NCI-H748 (cell line): Measurements from ENCODE around the gene SDCCAG8.

ENCODE experiments used
- DNase-seq: peaks from one replicate; lab custom pipeline; 2025; ENCODE audit not compliant: unreplicated experiment; lab: John Stamatoyannopoulos, UW

SDCCAG8 gene

DNA sequence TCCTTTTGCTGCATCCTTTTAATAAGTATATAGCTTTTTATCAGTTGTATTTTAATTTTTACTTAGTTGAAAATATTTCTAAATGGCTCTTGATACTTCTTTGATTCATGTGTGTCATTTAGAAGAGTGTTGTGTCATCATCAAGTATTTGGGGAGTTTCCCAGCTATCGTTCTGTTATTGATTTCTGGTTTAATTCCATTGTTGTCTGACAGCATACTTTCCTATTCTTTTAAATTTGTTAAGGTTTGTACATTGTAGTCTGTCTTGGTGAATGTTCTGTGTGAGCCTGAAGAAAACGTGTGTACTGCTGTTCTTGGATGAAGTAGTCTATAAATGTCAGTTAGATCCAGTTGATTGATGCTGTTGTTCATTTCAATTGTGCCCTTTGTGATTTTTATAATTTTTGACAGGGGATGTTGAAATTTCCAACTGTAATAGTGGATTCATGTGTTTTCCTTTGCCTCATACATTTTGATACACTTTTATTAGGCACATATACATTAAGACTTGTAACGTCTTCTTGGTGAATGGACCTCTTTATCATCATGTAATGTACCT, 24.8 kb downstream of the SDCCAG8 start:
- no peak for DNase-seq

DNA sequence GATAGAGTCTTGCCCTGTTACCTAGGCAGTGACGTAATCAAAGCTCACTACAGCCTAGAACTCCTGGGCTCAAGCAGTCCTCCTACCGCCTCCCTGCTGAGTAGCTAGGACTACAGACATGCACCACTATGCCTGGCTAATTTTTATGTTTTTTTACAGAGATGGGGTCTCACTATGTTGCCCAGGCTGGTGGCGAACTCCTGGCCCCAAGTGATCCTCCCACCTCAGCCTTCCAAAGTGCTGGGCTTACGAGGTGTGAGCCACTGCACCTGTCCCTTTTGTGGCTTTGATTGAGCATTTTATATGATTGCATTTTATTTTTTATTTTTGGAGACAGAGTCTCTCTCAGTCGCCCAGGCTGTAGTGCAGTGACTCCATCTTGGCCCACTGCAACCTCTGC, 25.8 kb downstream of the SDCCAG8 start:
- DNase-seq: no peak

DNA sequence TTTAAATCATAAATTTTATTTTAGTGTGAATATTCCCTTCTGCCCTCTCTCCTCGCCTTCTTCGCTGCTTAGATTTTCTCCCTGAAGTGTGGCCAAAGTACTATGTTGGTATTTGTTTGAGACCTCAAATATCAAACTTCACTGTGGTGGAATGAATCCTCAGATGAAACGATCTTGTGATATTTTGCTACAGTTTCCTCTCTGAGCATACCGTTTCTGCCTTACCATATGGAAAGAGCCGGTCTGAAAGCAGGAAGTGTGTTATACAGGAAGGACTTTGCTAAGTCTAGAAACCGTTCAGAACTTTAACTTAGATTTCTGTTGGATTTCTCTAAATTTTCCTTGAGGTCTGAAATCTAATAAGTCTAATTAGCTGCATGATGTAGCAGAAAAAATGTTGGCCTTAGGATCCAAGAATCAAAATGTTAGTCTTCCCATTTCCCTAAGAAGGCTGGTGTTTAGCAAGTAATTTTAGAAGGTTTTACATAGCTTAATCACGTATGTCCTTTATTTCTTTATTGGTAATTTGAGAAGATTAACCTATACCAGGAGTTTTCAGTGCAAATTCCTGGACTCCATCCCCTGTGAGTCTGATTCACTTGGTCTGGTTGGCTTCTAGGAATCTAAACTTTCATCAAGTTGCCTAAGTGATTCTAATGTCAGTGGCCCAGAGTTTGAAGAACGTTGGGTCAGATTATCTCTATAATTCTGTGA, 30.7 kb downstream of the SDCCAG8 start:
- DNase-seq: no peak

DNA sequence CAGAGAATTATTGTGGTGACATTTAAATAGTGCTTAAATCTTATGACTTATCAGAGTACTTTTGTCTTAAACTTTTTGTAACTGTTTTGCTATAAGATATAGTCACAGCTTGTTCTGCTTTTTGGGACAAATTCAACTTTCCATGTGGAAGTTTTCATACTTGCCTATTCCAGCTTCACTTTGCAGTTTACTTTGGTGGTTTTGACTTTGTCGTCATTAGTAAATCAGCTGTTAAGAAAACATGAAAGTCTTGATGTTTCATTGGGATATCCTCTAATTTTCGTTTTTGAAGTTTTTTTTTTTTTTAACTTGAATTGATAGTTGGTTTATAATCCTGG, 31.3 kb downstream of the SDCCAG8 start:
- DNase-seq: no peak

DNA sequence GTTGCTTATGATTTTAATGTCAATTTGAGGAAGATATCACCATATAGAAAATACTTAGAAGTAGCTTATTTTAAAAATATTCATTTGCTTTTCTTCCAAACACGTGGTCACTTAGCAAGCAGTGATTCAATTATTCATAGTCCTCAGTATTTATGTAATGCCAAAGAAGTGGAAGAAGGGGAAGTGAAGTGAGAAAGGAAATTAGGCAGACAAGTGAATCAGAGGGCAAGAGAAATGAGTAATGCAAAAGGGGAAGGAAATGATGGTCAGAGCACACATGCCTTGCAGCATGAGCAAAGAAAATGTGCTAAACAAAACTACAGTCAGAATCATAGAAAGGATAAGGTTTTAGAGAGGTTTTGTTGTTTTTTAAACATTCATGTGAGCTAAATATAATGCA, 31.8 kb downstream of the SDCCAG8 start:
- no peak for DNase-seq

DNA sequence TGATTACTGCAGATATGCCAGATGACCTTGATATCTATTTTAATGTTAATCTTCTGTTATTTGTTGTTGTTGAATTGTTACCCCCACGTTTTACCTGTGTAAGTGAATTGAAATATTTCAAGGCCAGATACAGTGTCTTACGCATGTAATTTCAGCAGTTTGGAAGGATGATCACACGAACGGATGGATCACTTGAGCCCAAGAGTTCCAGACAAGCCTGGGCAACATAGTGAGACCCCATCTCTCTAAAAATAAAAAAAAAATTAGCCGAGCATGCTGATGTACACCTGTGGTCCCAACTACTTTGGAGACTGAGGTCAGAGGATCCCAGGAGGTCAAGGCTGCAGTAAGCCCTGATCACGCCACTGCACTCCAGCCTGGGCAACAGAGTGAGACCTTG, 32.2 kb downstream of the SDCCAG8 start:
- DNase-seq: no peak

DNA sequence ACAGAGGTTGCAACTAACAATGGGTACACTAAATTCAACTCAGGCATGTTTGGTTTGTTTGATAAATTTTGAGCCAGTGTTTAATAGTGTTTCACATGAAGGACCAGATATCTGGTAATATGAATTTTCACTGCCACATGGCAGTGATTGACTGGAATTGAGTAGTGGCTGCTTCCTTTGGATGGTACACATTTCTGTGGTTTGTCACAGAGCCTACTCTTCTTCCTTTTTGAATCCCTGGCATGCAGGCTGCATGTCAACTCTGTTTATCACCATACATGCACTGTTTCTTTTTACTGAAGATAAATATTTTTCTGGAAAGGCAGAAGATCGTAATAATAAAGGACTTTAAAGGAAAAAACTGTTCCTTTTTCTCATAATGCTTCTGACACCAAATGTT, 35.5 kb downstream of the SDCCAG8 start:
- no peak for DNase-seq

DNA sequence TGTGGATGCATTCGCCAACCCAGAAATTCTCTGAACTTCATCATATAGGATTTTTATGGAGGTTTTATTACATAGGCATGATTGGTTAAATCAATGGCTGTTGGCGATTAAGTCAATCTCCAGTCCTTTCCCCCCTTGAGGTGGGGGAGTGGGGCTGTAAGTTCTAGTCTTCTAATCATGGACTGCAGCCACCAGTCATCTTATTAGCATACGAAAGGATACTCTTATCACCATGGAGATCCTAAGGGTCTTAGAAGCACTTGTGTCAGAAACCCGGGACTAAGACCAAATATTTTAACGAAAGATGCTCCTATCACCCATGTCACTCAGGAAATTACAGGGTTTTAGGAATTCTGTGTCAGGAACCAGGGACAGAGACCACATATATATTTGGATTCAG, 36.3 kb downstream of the SDCCAG8 start:
- no peak for DNase-seq

DNA sequence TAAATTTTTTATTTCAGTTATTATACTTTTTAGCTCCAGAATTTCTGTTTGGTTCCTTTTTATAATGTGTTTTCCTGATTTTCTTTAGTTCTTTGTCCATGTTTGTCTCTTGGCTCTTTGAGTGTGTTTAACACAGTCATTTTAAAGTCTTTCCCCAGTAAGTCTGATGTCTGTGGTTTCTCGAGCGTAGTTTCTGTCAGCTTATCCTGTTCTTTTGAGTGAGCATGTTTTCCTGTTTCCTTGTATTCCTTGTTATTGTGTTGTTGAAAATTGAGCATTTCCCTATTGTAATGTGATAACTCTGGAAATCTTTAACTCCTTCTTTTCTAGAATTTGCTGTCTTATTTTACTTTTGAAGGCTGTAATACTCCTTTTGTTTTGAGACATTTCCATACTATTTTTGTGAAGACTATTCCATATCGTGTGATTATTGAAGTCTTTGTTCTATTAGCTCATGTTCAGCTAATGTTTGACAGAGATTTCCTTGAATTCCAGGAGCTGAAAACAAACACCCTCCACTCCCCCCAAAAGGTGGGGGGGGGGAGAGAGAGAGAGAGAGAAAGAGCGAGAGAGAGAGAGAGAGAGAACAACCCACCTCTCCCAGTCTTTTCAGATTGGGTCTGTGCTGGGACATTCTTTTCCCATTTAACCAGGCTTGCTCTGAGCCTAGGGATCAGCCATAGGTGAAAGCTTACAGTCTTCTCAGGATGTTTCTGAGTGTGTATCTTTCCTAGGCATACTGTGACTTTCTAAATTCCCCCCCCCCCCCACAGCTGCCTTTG, 38.3 kb downstream of the SDCCAG8 start:
- no peak for DNase-seq

DNA sequence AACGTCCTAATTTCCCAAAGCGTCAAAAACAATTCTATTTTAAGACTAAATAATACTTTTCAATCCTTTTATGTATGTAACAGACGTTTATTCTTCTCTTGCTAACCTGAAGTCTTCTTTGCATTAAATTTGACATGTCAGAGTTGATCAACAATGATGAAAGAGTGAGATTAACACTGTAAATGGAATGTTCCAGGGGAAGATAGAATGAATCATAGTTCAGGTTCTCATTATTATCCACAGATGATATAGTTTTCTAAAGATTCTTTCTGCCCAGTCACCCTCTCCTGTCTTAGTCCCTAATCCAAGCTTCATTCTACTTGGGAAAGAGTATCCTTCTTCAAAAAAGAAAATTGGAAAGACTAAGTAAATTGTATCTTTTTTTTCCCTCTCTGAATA, 38.9 kb downstream of the SDCCAG8 start:
- DNase-seq: no peak

DNA sequence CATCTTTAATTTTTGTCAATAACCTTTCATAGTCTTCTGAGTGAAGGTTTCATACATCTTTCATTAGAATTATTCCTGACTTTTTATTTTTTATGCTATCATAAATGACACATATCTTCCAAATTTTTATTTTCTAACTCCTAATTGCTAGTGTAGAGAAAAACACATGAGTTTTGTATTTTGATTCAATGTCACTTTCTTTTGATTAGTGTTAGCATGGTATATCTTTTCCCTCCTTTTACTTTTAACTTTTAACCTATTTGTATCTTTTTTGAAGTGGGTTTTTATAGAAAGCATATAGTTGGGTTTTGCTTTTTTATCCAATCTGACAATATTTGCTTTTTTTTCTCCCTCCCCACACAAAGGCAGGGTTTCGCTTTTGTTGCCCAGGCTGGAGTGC, 43.2 kb downstream of the SDCCAG8 start:
- DNase-seq: no peak

DNA sequence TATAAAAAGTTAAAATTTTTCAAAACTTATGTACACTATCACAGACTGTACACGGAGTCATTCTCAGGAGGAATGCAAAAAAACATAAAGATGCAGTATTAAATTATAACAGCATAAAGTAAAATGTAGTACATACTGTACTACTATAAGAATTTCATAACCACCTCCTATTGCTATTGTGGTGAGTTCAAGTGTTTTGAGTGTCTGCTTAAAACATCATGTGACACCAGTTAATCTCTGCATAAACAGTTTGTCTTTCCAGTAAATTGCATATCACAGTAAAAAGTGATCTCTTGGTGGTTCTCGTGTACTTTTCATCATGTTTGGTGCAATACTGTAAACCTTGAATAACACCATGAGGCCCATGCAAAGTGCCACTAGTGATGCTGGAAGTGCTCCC, 45.2 kb downstream of the SDCCAG8 start:
- DNase-seq: no peak

DNA sequence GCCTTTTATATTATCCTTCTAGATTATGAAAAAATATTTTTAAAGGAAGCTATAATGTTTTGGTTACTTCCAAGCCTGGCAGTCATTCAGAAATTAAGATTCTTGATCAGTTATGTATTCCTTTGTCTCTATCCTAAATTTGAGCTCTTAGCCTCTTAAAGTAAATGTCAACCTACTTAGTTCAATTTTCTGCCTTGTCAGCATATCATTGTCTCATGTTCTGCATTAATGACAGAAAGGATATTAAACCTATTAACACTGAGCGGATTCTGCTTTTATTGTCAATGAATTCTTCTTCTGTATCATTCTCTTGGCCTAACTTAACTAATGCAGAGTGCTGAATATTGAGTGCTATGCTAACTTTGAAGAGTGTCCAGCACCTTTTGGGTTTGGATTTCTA, 56.0 kb downstream of the SDCCAG8 start:
- DNase-seq: no peak

DNA sequence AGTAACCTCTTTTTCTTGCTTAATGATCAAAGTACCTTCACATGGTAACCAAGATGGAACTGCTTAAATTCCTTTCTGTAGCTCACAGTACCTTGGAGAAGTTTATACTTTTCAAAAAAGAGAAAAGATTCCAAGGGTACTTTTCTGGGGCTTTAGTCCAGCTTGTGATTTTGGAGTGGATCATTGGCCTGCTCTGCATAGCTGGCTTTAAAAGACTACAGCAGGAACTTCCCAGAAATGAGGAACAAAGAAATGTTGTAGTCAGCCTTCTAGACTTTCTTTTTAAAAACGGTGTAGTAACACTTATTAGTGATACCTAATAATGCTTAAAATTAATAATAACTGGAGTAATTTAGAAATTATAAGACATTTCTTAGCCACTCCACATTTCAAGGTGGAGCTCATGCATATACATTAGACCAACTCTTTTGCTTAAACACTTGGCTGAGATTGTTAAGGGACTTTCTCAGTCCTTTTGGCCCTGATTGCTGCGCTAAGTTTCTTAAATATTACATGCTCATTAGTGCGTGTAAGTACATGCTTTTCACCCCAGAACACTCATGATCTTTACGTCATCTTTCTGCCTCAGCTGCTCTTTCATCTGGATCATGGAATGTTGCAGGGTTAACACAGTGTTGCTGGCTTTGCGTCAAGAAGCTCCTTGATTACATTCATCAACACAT, 57.3 kb downstream of the SDCCAG8 start:
- DNase-seq: no peak

DNA sequence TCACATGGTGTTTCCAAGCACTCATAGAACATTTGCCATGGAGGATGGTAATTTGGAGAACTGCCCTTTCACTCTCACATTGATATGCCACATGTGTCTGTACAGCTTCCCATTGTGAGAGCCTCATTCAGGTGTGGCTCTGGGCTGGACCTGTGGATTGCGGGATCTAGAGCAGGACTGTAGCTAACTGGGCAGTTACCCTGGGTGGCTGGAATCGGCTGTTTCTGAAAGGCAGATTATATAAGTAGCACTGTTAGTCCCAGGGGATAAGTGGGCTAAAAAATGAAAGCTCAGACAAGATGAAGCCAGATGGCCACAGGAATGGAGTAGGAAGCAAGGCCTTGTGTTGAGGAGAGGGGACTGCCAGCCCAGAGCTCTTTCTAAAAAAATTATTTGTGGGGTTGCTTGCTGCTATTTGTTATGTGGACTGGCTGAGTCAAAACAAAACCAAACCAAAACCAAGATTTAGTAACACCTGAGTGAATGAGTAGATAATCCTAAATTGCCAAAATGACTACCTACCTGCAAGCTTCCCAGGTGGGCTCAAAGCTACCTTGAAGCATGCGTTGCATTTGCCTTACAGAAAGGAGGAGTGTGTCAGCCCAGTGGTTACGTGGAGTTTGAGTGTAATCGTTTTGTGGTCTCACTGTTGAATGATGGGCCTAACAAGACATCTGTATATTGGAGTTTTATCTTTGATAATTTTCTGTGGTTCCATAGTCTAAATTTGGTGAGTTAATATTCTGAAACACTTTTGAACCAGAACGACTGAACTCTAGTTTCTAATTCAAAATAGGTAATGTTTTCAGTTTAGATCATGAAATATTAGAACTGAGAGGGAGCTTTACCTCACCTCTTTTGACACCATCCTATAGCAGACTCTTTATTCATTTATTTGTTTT, 58.0 kb downstream of the SDCCAG8 start:
- DNase-seq: no peak

DNA sequence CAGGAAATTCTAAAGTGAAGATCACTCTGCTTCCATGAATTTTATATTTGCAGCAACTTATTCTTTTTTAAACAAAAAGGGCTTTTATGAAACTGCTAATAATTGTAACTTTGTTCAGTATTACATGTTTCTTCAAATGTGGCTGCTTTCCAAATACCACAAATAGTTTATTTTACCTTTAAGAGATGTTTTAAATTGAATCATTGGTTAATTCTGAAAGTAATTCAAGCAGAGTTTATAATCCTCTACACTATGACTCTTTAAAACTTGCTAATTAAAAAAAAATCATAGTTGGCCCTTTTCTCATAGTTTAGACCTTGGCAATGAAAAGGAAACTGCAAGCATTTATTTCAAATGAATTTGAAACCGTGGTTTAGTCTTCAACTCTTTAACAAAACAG, 59.6 kb downstream of the SDCCAG8 start:
- no peak for DNase-seq

DNA sequence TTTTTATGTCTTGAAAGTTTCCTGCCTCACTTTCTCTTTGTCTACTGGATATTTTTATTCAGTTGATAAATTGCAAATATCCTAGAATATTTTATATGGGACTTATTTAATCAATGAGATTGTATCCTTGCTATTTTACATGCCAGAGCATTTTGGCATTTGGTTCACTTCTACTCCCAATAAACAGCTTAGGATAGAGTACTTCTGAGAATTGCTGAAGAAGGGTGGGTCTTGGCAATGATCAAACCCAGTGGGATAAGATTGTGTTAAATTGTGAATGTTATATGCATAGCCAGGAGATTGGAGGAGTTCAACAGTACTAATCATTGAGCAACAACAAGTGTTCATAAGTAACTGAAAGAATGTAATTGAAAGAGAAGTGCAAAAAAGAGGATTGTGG, 60.1 kb downstream of the SDCCAG8 start:
- DNase-seq: no peak

DNA sequence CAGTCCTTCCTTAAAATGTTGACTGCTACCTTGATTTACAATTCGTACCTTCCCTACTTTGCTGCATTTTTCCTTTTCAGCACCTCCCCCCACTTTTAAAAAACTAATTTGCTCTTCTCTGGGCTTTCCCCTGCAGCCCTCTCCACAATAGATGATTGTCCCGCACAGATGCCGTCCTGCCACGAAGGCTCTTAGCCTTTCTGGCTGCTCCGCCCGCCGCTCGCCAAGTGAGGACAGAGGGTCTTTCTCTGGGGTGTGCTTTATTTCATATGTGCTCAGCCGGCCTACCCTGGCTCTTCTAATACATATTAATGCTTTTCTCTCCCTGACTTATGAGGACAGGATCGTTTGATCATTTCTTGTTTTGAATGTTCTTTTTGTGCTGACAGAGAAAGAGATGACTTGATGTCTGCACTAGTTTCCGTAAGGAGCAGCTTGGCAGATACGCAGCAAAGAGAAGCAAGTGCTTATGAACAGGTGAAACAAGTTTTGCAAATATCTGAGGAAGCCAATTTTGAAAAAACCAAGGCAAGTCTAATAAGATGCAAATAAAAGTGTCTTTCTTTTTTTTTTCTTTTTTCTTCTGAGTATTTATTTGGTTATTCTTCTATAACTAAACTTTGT, 60.6 kb downstream of the SDCCAG8 start:
- DNase-seq: no peak

DNA sequence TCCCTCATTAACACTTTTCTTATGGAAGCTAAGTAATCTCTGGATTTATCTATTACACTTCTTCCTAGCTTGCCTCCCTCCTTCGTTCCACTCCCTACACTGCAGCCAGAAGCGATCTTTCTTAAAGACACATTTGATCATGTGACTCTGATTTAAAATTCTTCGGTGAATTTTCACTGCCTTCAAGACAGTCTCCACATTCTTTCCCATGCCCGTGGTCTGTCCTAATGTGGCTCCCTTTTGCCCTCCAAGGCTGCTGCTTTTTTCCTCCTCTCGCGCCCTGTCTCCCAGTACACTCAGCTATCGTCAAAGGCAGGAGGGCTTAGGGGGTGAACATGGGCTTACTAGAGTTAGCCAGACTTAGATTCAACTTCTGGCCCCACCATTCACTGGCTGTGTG, 64.4 kb downstream of the SDCCAG8 start:
- no peak for DNase-seq

DNA sequence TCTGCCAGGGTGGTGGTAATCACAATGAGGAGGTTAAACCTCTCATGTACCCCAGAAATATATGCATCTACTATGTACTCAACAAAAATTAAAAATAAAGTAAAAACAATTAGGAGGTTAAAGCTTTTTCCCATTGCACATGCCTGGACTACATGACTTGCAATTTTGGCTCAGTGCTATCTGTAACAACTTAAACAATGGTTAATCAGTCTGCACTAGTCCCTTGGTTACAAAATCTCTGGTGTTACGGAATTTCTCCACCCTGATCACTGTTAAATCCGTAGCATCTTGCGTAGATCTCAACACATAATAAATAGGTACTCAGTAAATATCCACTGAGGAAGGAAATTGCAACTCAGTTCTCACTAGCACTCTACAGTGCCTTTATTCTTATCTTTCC, 66.5 kb downstream of the SDCCAG8 start:
- DNase-seq: no peak

DNA sequence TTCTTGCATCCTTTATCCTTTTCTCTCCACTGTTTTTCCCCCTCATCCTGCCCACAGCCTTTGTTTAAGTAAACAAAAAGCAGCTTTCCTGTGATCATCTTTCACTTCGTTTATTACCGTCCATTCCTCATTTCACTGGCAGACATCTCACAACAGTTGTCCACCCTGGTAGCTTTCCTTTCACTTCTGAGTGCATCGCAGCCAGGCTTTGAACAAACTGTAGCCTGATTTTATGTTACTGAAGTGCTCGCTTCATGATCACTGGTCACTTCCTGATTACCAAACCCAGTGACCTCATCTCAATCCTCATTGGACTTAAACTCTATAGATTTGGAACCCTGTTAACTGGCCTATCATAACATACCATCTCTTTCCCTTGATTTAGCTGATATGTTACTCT, 67.7 kb downstream of the SDCCAG8 start:
- no peak for DNase-seq
